Embryonic facial prominence (tissue), 1 donor: ENCODE results near the gene PDLIM3.
"Not testable (repeated sequence)": the region's sequence is repeated elsewhere in the genome, so short reads cannot be mapped to it uniquely, and the experiment has no call there.

Experiments
- DNase-seq: peaks from one replicate; pipeline ENCODE4 v3.0.0-alpha.2; 2016; ENCODE audit errors: extremely low spot score

The PDLIM3 gene

GRCh38 chr4:185518494-185518893, 16.8 kb downstream of the PDLIM3 start:
- DNase-seq, result no peak

- DNase-seq, result no peak
These were observed 17.2 kb downstream of the PDLIM3 start for GRCh38 chr4:185518069-185518468.

GRCh38 chr4:185515248-185515647, 20.1 kb downstream of the PDLIM3 start:
- DNase-seq, result no peak

GRCh38 chr4:185514182-185514697, 21.1 kb downstream of the PDLIM3 start:
- no peak for DNase-seq

- DNase-seq, result no peak
These were observed 21.7 kb downstream of the PDLIM3 start for GRCh38 chr4:185513489-185514181.

- DNase-seq, result no peak
These were observed 22.8 kb downstream of the PDLIM3 start for GRCh38 chr4:185512516-185512915.

- DNase-seq, result not testable (repeated sequence)
These were observed 24.1 kb downstream of the PDLIM3 start for GRCh38 chr4:185511243-185511642.

GRCh38 chr4:185510806-185511205, 24.5 kb downstream of the PDLIM3 start:
- DNase-seq, result no peak

GRCh38 chr4:185508181-185508580, 27.1 kb downstream of the PDLIM3 start:
- DNase-seq, result no peak

- no peak for DNase-seq
These were observed 28.9 kb downstream of the PDLIM3 start for GRCh38 chr4:185506422-185506821.

GRCh38 chr4:185504098-185505047, 30.9 kb downstream of the PDLIM3 start:
- no peak for DNase-seq

- DNase-seq, result peak; percentile 24
These were observed 32.9 kb downstream of the PDLIM3 start for GRCh38 chr4:185502386-185502785.

GRCh38 chr4:185500576-185500975, 34.7 kb downstream of the PDLIM3 start:
- DNase-seq, result no peak

- DNase-seq, result no peak
These were observed 35.3 kb downstream of the PDLIM3 start for GRCh38 chr4:185500035-185500434.

GRCh38 chr4:185488650-185489049, 46.7 kb downstream of the PDLIM3 start:
- no peak for DNase-seq

- no peak for DNase-seq
These were observed 53.9 kb downstream of the PDLIM3 start for GRCh38 chr4:185481401-185481800.

- no peak for DNase-seq
These were observed 55.1 kb downstream of the PDLIM3 start for GRCh38 chr4:185480016-185480732.

GRCh38 chr4:185479507-185479971, 55.8 kb downstream of the PDLIM3 start:
- DNase-seq, result no peak

GRCh38 chr4:185473247-185473646, 62.1 kb downstream of the PDLIM3 start:
- no peak for DNase-seq

GRCh38 chr4:185472103-185472542, 63.2 kb downstream of the PDLIM3 start:
- no peak for DNase-seq

GRCh38 chr4:185471235-185472102, 63.8 kb downstream of the PDLIM3 start, which contains the start of gene CCDC110:
Gene CCDC110, minus strand, starts transcription at chr4:185471733. Its CDS starts 50 bp downstream, at chr4:185471683.
- peak; percentile 99 for DNase-seq
